ENCODE measurements around the gene GOSR1. TPM values are rescaled to one million over a fixed set of nuclear protein-coding genes. Genes with fewer than 3 reads are reported as not detected.
"Not testable (repeated sequence)": the region's sequence is repeated elsewhere in the genome, so short reads cannot be mapped to it uniquely, and the experiment has no call there.

The GOSR1 gene
- polyA plus RNA-seq, 4 donors = 42.3 to 59.8 (median 51.7) TPM

DNA sequence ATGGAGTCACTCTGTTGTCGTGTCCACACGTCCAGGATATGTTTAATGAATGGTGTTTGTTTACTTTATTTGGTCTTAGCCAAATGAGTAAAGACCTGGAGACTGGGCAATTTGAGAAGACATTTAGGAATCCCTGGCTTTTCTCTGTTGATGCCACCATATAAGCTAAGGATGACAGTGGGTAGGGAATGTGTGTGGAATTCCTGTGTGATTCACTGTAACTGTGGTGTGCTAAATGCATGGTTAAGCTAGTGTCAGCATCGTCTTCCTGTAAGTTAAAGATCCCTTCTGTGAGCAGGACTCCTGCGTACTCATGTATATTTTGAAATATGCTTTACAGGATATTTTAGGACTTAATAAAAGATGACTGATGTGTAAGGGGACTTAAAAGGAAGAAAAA lies 26.4 kb downstream of the GOSR1 start:
- no peak for DNase-seq (ENCODE audit: low read depth in 4 of 4, low spot score in 2 of 4)

- DNase-seq (ENCODE audit: low read depth in 4 of 4, low spot score in 2 of 4) = no peak
These were observed 28.7 kb downstream of the GOSR1 start for GRCh38 chr17:30505868-30506417.

DNA sequence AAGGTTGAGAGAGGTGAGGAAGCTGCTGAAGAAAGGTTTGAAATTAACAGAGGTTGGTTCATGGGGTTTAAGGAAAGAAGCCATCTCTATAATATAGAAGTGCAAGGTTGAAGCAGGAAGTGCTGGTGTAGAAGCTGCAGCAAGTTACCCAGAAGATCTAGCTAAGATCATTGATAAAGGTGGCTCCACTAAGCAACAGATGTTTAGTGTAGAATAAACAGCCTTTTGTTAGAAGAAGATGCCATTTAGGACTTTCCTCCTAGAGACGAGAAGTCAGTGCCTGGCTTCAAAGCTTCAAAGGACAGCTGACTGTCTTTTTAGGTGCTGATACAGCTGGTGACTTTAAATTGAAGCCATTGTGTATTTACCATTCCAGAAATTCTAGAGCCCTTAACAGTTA lies 29.3 kb downstream of the GOSR1 start:
- no peak for DNase-seq (ENCODE audit: low read depth in 4 of 4, low spot score in 2 of 4)

GRCh38 chr17:30513346-30513745 lies 36.1 kb downstream of the GOSR1 start:
- no peak for DNase-seq (ENCODE audit: low read depth in 4 of 4, low spot score in 2 of 4)

- no peak for DNase-seq (ENCODE audit: low read depth in 4 of 4, low spot score in 2 of 4)
These were observed 37.8 kb downstream of the GOSR1 start for GRCh38 chr17:30514895-30515596.

DNA sequence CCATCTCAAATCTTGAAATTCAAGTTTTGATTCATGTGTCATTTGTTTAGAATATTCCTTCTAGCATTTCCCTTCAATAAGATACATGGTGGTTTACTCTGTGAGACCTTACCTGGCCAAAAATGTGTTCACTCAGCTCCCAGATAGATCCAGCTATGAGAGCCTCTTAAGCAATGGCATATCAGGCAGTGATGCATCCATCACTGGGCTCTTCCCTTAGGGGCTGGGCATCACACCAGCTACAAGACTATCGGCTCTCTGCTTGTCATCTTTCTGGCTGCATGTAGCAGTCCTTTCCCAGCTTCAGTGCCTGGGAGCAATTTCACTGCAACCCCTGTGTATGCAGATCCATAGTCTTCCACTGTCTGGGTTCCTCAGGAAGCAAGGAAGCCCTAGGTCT lies 40.6 kb downstream of the GOSR1 start:
- DNase-seq (ENCODE audit: low read depth in 4 of 4, low spot score in 2 of 4) = no peak

DNA sequence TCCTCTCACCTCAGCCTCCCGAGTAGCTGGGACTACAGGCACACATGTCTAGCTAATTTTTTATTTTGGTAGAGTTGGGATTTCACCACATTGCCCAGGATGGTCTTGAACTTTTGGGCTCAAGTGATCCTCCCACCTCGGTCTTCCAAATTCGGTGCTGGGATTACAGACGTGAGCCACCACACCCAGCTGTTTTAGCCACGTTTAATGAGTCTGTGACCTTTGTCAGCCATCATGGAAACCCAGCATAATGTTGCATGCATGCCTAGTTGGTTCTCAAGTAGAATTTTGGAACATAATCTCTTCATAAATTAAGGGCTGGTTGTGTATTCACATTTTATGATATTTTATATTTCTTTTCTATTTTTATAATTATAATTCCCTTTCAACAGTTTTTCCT lies 42.0 kb downstream of the GOSR1 start:
- no peak for DNase-seq (ENCODE audit: low read depth in 4 of 4, low spot score in 2 of 4)

DNA sequence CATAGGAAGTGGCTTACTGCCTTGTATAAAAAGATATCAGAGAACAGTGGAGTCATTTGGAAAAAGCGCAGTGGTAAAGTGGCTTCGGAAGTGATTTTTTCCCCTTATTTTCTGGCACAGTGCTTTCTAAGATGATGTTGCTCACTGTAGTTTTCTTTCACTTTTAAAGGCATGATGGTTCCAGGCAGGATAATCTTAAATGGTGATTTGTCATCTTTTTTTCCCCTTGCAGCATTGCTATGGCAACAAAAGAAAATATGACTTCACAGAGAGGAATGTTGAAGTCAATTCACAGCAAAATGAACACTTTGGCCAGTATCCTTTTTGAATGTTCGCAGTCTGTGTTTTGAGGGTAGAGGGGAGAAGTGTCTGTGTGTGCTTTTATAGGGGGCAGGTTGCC lies 42.5 kb downstream of the GOSR1 start:
- no peak for DNase-seq (ENCODE audit: low read depth in 4 of 4, low spot score in 2 of 4)

DNA sequence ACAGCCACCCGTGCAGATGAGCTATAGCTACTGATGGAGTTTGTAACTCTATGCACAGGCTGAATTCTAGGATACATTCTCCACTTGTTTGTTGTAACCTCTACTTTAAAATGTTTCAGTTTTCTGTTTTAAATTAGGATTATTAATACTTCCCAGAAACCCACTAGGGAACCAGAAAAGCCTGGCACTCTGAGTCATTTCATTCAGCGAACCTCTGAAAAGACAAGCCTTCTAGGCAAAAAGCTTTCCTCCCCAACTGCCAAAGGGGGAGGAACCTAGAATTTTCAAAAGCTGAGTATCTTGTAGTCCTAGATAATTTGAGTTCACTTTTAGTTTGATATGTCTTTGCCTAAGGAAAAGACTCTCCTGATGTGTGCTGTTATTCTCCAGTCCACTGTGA lies 43.2 kb downstream of the GOSR1 start:
- DNase-seq (ENCODE audit: low read depth in 4 of 4, low spot score in 2 of 4) = no peak

DNA sequence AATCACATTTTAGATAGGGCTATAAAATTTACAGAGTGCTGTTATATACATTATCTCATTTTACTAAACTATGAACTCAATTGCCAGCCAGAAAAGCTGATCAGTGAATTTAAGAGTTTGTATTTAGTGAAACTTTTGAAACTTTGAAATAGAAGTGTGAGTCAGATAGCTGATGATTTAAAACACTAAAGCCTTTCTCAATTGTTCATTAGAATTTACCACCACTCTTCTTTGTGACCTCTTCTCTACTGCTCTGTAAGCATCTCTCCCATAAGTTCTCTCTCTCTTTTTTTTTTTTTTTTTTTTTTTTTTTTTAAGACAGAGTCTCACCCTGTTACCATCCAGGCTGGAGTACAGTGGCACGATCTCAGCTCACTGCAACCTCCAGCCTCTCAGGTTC lies 43.7 kb downstream of the GOSR1 start:
- no peak for DNase-seq (ENCODE audit: low read depth in 4 of 4, low spot score in 2 of 4)

- no peak for DNase-seq (ENCODE audit: low read depth in 4 of 4, low spot score in 2 of 4)
These were observed 44.6 kb downstream of the GOSR1 start for GRCh38 chr17:30521766-30522165.

GRCh38 chr17:30523236-30523635 lies 46.0 kb downstream of the GOSR1 start:
- DNase-seq (ENCODE audit: low read depth in 4 of 4, low spot score in 2 of 4) = not testable (repeated sequence)

DNA sequence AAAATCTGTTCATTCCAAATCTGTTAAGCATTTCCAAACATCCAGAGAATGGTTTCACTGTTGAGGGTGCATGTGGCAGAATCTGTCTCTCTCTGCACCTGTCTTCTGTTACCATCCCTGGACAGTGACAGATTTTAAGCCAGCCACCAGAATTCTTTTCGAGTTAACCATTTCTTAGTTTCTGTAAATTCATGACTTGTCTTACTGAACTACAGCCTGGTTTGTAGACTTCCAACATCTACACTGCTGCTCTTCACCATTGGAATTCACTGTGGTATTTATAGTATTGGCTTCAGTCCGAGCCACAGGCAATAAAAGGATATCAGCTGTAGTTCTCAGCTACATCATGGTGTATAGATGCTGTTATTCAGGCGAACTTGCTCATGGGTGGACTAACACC lies 47.6 kb downstream of the GOSR1 start:
- peak in 2 of 4 donors; percentile 2 to 3 for DNase-seq (ENCODE audit: low read depth in 4 of 4, low spot score in 2 of 4)

DNA sequence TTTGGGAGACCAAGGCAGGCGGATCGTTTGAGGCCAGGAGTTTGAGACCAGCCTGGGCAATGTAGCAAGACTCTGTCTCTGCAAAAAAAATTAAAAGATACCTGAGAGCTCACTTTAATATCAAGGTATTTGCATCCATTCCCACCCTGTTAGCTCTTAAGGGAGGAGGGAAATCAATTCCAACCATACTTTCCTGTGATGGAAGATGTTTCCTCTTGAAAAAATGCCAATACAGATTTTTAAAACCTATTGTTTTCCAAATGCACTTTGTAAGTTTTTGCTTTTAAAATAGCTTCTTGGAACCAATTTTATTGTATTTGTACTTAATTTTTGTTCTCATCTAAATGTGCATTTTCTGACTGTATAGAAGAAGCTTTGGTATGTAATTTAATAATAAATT lies 49.2 kb downstream of the GOSR1 start:
- no peak for DNase-seq (ENCODE audit: low read depth in 4 of 4, low spot score in 2 of 4)

DNA sequence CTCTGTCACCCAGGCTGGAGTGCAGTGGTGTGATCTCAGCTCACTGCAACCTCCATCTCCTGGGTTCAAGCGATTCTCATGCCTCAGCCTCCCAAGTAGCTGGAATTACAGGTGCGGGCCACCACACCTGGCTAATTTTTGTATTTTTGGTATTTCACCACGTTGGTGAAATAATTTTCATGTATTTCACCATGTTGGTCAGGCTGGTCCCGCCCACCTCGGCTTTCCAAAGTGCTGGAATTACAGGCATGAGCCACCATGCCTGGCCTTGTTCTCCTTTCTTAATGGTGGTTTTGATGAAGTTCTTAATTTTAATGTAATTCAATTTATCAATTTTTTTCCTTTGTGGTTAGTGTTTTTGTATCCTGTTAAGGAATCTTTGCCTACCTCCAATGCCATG lies 51.5 kb downstream of the GOSR1 start:
- not testable (repeated sequence) for DNase-seq (ENCODE audit: low read depth in 4 of 4, low spot score in 2 of 4)

DNA sequence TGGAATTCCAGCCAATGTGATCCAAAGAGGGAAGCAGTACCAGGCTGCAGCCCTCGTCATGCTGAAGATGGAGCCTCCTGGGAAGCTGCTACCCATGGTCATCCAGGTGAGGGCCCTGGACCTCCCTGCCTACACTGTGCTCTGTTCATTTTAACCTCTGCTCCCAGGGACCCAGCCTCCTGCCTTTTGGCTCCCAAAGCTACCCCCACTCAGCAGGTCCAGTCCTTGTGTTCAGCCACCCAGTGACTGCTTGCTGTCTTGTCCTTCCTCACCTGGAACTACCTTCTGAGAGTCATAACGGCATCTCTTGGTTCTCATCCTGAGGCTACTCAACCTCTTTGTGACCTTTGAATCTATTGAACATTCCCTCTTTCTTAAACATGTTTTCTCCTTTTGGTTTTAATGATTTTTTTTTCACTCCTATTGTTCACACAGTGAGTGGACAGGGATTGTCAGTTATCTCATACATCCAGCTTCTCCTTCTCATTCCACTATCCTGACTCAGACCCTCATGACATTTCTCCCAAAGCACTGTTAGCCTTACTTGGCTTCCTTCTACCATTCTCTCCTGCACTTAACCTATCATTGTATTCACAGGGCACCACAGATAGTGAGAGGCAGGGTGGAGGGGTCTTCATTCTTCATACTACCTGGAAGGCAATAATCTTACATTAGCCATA lies 53.3 kb downstream of the GOSR1 start:
- DNase-seq (ENCODE audit: low read depth in 4 of 4, low spot score in 2 of 4) = no peak

DNA sequence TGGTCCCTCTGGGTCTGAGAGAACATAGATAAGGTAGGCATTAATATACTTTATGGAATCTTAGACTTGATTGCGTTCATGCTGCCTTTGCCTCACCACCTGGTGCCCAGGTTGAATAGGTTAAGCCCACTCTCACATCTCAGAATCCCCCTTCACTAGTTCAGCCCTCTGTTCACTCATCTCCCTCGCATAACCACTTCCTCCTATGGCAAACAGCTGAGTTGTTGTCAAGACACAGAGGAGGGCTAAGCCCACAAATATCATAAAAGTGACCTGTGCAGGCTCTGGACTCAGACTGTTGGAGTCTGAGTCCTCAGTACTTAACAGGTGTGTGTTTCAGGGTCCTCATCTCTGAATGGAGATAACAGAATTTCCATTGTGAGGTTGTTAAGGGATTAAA lies 55.7 kb downstream of the GOSR1 start:
- no peak for DNase-seq (ENCODE audit: low read depth in 4 of 4, low spot score in 2 of 4)

GRCh38 chr17:30534298-30534697 lies 57.1 kb downstream of the GOSR1 start:
- DNase-seq (ENCODE audit: low read depth in 4 of 4, low spot score in 2 of 4) = no peak

DNA sequence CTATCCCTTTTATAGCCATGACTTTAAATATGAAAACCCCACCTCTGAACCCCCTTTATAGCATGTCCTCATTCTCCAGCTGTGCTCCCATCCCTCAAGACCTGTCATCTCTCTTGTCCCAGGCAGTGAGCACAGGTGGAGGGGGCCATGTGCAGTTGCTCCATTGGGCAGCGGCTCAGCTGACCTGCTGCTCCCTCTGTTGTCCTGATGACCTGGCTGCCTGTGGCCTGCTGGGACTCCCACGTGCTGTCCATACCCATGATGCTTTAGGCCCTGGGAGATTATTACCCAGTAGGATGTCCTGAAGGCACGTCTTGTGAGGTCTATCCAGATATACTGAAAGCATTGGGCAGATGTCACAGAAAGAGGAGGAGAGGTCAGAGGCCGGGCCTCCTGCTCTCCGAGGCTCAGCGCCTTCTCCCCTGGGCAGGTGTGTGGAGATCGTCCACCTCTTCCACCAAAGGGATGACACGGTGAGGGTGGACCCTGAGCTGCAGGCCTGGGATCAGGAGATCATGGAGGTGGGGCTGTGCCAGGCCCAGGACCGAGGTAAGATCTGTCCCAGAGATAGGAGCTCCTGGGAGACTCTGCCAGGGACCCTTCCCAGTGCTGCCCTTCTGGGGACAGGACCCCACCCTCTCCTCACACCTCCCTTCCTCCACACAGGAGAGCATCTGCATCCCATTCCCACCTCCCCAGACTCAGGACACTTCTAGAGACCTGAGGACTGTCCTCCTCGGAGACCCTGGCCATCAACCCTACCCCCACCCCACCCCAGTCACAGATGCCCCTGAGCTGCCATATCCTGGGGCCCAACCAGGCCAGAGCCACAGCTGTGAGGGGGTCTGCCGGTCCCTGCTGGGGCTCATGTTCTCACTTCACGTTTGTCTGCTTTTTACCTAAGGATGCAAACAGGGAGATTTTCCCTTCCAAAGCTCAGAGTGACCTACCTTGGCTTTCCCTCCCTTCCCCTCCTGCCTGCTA lies 58.0 kb downstream of the GOSR1 start:
- DNase-seq (ENCODE audit: low read depth in 4 of 4, low spot score in 2 of 4) = no peak

- DNase-seq (ENCODE audit: low read depth in 4 of 4, low spot score in 2 of 4) = not testable (repeated sequence)
These were observed 59.6 kb downstream of the GOSR1 start for GRCh38 chr17:30536846-30537245.

DNA sequence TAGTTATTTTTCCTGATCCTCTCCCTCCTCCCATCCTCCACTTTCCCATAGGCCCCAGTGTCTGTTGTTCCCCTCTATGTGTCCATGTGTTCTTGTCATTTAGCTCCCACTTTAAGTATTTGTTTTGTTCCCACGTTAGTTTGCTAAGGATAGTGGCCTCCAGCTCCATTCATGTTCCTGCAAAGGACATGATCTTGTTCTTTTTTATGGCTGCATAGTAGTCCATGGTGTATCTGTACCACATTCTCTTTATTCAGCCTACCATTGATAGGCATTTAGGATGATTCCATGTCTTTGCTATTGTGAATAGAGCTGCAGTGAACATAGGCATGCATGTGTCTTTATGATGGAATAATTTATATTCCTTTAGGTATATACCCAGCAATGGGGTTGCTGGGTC lies 60.5 kb downstream of the GOSR1 start:
- not testable (repeated sequence) for DNase-seq (ENCODE audit: low read depth in 4 of 4, low spot score in 2 of 4)
